ENCODE data around the gene RNASE11.

Gene RNASE11

DNA sequence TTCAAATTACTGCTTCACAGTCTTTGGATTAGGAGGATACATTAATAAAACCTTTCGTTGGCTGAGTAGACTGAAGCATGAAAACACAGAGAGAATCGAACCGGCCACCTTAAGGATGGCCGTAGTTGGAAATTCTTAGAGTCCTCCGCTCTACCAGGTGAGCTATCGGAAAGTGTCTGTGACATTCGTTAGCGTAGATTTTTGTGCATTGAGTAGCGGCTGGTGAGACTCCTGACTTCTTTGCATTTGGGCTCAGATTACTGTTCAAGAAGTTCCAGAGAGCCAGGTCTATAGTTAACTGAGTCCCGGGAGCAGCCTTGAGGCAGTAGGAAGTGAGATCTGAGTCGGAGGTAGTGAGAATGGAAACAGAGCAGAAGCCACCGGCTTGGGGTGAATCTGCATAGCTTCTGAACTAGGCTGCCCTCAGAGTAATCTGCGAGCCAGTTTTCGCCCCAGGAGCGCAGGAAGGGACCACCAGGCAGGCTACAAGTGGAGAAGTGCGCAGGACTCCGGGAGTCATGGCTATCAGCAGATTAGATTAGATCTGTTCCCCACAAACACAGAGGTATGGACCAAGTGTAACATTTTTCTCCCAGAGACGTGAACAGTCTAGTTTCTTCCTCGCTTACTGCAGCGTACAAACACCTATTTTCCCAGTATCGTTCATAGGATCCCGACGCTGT is 42.7 kb upstream of the RNASE11 start:
- H3K9me3 ChIP-seq: no peaks in the 10 kb centered on the region
- H3K4me3 ChIP-seq: peak overlapping the region; percentile 11 to 48
- TF ChIP-seq, protein P1, sequence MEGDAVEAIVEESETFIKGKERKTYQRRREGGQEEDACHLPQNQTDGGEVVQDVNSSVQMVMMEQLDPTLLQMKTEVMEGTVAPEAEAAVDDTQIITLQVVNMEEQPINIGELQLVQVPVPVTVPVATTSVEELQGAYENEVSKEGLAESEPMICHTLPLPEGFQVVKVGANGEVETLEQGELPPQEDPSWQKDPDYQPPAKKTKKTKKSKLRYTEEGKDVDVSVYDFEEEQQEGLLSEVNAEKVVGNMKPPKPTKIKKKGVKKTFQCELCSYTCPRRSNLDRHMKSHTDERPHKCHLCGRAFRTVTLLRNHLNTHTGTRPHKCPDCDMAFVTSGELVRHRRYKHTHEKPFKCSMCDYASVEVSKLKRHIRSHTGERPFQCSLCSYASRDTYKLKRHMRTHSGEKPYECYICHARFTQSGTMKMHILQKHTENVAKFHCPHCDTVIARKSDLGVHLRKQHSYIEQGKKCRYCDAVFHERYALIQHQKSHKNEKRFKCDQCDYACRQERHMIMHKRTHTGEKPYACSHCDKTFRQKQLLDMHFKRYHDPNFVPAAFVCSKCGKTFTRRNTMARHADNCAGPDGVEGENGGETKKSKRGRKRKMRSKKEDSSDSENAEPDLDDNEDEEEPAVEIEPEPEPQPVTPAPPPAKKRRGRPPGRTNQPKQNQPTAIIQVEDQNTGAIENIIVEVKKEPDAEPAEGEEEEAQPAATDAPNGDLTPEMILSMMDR (IDR thresholded peaks at IDR 0.05): no peak
- no peaks in the 10 kb centered on the region for H3K36me3 ChIP-seq
- no peaks in the 10 kb centered on the region for H3K27me3 ChIP-seq
- no peak for DNase-seq
- intact Hi-C loops (cut with DNase I; ENCODE audit: low total_unique reads): no loop called here
- H3K27ac ChIP-seq: peak overlapping the region in 1 of 2 donors; percentile 12
- H3K4me1 ChIP-seq: peaks cover 0 to 52% (median 36%) of the 10 kb centered on the region in 4 donors

DNA sequence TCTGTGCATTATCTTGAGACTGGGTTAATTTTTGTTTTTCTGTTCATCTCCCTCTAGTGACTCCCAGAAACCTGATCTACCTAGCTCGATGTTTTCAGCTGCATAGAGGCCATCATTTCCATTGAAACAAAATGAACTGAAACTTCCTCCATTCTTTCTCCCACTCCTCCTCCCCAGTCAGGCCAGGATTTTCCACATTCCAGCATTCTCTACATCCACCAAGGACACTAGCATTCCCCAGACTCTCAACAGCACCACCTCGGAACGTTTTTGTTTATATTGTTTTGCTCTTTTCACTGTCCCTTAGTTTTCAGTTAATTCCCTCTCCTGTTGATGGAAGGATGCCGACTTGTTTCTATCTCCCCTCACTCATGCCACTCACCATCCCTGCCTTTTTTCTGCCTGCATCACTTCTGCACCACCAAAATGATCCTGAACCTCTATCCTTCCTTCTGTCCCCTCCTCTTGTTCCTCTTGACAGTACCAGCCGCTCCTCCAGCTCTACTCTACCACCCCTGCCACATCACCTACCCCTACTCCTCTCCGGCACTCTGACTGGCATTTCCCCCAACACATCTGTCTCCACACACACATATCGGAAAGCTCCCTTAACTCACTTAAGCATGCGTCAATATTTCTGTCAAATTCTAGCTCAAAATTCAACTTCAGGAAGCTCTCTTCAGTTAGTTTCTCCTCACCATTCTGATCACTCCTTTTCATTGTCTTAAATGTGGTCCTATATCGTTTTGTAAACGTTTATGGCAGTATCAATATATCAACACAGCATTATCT is 40.5 kb upstream of the RNASE11 start:
- intact Hi-C loops (cut with DNase I; ENCODE audit: low total_unique reads): loop anchor here (5.0 kb wide), 1 partner anchor 59 kb away; the partner anchor contains the start of gene ANG
- TF ChIP-seq, protein P1 (IDR thresholded peaks at IDR 0.05): no peak
- Histone ChIP-seq H3K4me3 (no peak overlapping the region), H3K27ac (no peak overlapping the region), H3K4me1 (peaks cover 0 to 68% (median 40%) of the 10 kb centered on the region in 4 donors), H3K27me3 (no peaks in the 10 kb centered on the region), H3K36me3 (no peaks in the 10 kb centered on the region), H3K9me3 (no peaks in the 10 kb centered on the region)
- DNase-seq: no peak

DNA sequence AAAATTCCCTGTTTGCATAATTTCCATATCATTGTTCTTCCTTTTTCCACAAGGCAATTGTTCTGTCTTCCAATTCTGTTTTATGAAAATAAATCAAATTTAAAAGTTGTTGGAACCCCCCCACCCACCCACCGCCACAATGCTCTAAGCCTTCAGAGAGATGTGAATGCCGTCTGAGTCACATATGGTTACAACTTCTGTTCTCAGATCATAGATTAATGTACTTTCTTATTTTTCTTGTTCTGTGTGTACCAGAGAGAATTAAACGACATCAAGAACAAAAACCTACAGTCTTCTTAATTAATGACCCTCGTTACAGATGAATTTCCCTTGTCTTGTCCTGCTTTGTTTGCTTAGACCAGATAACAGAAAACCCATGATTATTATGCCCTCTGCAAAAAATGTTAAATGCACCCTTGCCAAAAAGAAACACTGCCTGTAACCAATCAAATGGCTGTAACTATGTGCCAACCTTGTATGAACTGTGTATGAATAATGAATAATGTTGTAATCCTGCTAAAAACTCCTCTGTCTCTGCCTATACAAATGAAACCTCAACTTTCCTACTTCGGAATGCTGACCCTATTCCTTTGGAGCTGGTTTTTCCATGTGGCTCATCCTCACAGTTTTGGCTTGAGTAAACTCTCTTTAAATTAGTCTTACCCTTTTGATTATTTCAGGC is 39.7 kb upstream of the RNASE11 start:
- no peak for DNase-seq
- intact Hi-C loops (cut with DNase I; ENCODE audit: low total_unique reads): loop anchor here (5.0 kb wide), 1 partner anchor 60 kb away; the partner anchor contains the start of gene ANG
- H3K4me3 ChIP-seq: no peak overlapping the region
- TF ChIP-seq, protein P1 (IDR thresholded peaks at IDR 0.05): no peak
- H3K4me1 ChIP-seq: peaks cover 0 to 68% (median 42%) of the 10 kb centered on the region in 4 donors
- H3K27me3 ChIP-seq: peaks cover 0 to 4% of the 10 kb centered on the region in 2 donors
- H3K9me3 ChIP-seq: no peaks in the 10 kb centered on the region
- H3K36me3 ChIP-seq: no peaks in the 10 kb centered on the region
- H3K27ac ChIP-seq: no peak overlapping the region

DNA sequence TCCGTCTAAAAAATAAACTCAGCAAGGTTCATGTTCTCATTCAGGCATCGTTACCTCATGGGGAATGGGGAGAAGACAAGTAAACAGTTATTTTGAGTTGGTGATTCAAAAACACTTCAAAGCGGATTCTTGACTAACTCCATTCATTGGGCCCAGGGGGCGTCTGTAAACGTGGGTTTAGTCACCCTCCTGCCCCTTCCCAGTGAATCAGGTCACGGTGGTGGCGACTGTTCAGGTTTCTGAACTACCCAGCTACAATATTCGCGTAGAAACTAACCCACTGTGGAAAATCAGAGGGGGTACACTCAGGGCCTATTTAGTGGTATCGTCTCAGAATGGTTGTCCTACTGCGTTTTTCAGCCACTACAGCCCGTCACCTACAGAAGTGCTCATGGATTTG is 38.5 kb upstream of the RNASE11 start:
- H3K27ac ChIP-seq: no peak overlapping the region
- peak overlapping the region; percentile 36 to 41 for H3K4me3 ChIP-seq
- H3K36me3 ChIP-seq: no peaks in the 10 kb centered on the region
- intact Hi-C loops (cut with DNase I; ENCODE audit: low total_unique reads): loop anchor here (5.0 kb wide), 1 partner anchor 61 kb away; the partner anchor contains the start of gene ANG
- H3K9me3 ChIP-seq: no peaks in the 10 kb centered on the region
- TF ChIP-seq, protein P1 (IDR thresholded peaks at IDR 0.05): no peak
- no peak for DNase-seq
- peaks cover 0 to 5% of the 10 kb centered on the region in 2 donors for H3K27me3 ChIP-seq
- peaks cover 0 to 56% (median 30%) of the 10 kb centered on the region in 4 donors for H3K4me1 ChIP-seq

DNA sequence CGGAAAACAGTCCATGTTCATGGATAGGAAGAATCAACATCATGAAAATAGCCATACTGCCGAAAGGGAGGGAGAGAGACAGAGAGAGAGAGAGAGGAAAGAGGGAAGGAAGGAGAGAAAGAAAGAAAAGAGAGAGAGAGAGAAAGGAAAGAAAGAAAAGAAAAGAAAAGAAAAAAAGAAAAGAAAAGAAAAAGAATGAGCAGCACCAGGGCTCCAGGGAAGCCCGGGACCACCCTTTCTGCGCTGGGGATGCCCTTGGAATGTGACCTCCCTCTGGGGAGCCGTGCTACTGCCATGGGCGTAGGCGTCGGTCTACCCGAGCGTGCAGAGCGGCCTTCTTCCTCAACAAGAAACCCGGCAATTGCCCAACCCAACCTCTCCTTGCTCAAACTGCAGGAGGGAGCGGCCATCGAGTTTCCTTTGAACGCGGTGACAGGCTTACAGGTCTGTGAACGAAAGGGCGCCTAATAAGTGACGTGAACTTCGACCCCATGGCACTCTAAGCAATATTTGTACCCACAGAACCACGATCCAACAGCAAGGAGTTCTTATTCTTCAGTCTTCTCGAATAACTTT is 36.8 kb upstream of the RNASE11 start:
- peaks cover 0 to 5% of the 10 kb centered on the region in 2 donors for H3K27me3 ChIP-seq
- no peaks in the 10 kb centered on the region for H3K9me3 ChIP-seq
- intact Hi-C loops (cut with DNase I; ENCODE audit: low total_unique reads): loop anchor here (5.0 kb wide), 1 partner anchor 63 kb away; the partner anchor contains the start of gene ANG
- peak overlapping the region in 1 of 2 donors; percentile 1 for H3K27ac ChIP-seq
- H3K4me1 ChIP-seq: peaks cover 0 to 48% (median 25%) of the 10 kb centered on the region in 4 donors
- DNase-seq: peak in 1 of 2 donors; percentile 65
- H3K4me3 ChIP-seq: peak overlapping the region; percentile 36 to 41
- H3K36me3 ChIP-seq: no peaks in the 10 kb centered on the region
- TF ChIP-seq, protein P1 (IDR thresholded peaks at IDR 0.05): no peak
